Epithelial cell of alveolus of lung (primary cell): ENCODE measurements around the gene PLAGL1. TPM values are rescaled to one million over a fixed set of nuclear protein-coding genes. Genes with fewer than 3 reads are reported as not detected.

ENCODE experiments used
- total RNA-seq: library from RNA; depleted of rRNA; stranded (reverse); fragments of >200 nt; gene quantifications from 2 replicates; pipeline ENCODE4 v1.2.1, GENCODE V29; 2015

PLAGL1 gene
- 7.2 and 20.5 TPM in 2 replicates for total RNA-seq

DNA sequence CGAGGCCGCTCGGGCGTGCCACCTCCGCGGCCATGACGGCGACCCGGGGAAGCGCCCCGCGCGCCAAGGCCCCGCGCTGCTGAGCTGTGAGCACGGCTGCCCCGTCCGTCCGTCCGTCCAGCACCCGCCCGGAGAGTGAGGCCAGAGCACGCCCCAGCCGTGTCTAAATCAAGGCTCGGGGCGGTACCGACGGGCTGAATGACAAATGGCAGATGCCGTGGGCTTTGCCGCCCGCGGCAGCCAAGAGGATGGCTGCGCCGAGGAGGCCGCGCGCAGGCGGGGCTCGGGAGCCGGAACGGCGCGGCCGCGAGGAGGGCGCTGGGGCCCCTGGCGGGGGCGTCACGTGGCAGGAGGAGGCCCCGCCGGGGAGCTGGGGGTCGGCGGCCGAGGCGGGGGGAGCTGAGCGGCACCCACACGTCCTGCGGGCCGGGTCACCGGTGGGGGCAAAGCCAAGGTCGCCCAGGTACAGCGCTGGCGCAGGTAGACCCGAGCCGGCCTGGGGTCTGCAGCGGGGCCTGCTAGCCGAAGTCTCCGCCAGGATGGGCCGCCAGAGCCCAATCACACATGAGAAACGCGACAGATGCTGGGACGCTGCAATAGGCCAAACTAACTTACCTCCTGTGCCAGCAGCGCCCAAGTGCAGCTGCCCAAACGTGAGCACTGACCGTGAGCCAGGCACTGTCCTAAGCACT, at the start of gene PLAGL1:
Gene PLAGL1 (minus strand): TSS at position 140 of the 692 bp plus-strand sequence. CDS start 60,123 bp downstream, outside the sequence.

Other genes with a start within 250 kb of the PLAGL1 start
- gene LTV1, start 164.9 kb downstream of the PLAGL1 start, total RNA-seq, result 12.6 and 14.1 TPM in 2 replicates
- gene ZC2HC1B, start 143.8 kb downstream of the PLAGL1 start, total RNA-seq, result not detected in 2 replicates
- 171 and 209 TPM in 2 replicates for gene SF3B5, start 87.3 kb upstream of the PLAGL1 start, total RNA-seq
- gene STX11, start 142.3 kb upstream of the PLAGL1 start, total RNA-seq, result 0.40 and 2.6 TPM in 2 replicates